Measurements from ENCODE around the gene EIF2AK2.

GRCh38 chr2:37191253-37191652, 34.5 kb upstream of the EIF2AK2 start:
- TF ChIP-seq TAF1 (IDR thresholded peaks at IDR 0.05; ENCODE audit: low read depth) (no peak), YY1 (IDR thresholded peaks at IDR 0.05; ENCODE audit: low read depth) (no peak), REST (IDR thresholded peaks at IDR 0.05; ENCODE audit: low read depth) (no peak), EGR1 (IDR thresholded peaks at IDR 0.05) (no peak), RAD21 (IDR thresholded peaks at IDR 0.05; ENCODE audit: low read depth) (no peak), CEBPB (IDR thresholded peaks at IDR 0.05) (no peak), FOXM1 (IDR thresholded peaks at IDR 0.05; ENCODE audit: borderline replicate concordance, low read depth) (no peak), MAX (IDR thresholded peaks at IDR 0.05) (no peak), CREB1 (IDR thresholded peaks at IDR 0.05; ENCODE audit: low read depth) (no peak)
